Left renal cortex interstitium (tissue), 4 donors: ENCODE data around the gene CARS2. TPM values are rescaled to one million over a fixed set of nuclear protein-coding genes. Genes with fewer than 3 reads are reported as not detected.
"Not testable (repeated sequence)": the region's sequence is repeated elsewhere in the genome, so short reads cannot be mapped to it uniquely, and the experiment has no call there.

Source experiments
- DNase-seq, 4 donors: peaks; one replicate each; pipeline ENCODE4 v3.0.0-alpha.2; 2013; ENCODE audit warnings: low read depth in 4 of 4, low spot score in 2 of 4, missing footprints in 1 of 4
- polyA plus RNA-seq, 4 donors: library from polyadenylated mRNA; unstranded; fragments of 120-200 nt; gene quantifications; one replicate each; pipeline ENCODE4 v1.2.1, GENCODE V29; 2013; ENCODE audit not compliant: insufficient read length in 4 of 4

Gene CARS2
- polyA plus RNA-seq, 4 donors, result 56.0 to 87.1 (median 76.0) TPM

- DNase-seq, result no peak
Measured at GRCh38 chr13:110626521-110626920, 79.4 kb downstream of the CARS2 start.

GRCh38 chr13:110625771-110626321, 80.1 kb downstream of the CARS2 start:
- no peak for DNase-seq

GRCh38 chr13:110624766-110625756, 80.9 kb downstream of the CARS2 start:
- DNase-seq, result no peak

- DNase-seq, result no peak
Measured at GRCh38 chr13:110620596-110620995, 85.3 kb downstream of the CARS2 start.

- DNase-seq, result no peak
Measured at GRCh38 chr13:110618780-110619179, 87.1 kb downstream of the CARS2 start.

GRCh38 chr13:110618167-110618566, 87.7 kb downstream of the CARS2 start:
- DNase-seq, result no peak

GRCh38 chr13:110617321-110618072, 88.4 kb downstream of the CARS2 start:
- no peak for DNase-seq

GRCh38 chr13:110616103-110617101, 89.5 kb downstream of the CARS2 start:
- no peak for DNase-seq

GRCh38 chr13:110615322-110616102, 90.4 kb downstream of the CARS2 start, which contains the start of gene NAXD:
TSS of gene NAXD (plus strand) at chr13:110615545. CDS start at chr13:110615602, 57 bp downstream.
- peak in 3 of 4 donors; percentile 76 to 87 (median 79) for DNase-seq

GRCh38 chr13:110615005-110615321, 91.0 kb downstream of the CARS2 start:
- no peak for DNase-seq

GRCh38 chr13:110610955-110611595, 94.8 kb downstream of the CARS2 start:
- DNase-seq, result no peak

- DNase-seq, result no peak
Measured at GRCh38 chr13:110607675-110608224, 98.2 kb downstream of the CARS2 start.

- not testable (repeated sequence) for DNase-seq
Measured at GRCh38 chr13:110606281-110606680, 99.6 kb downstream of the CARS2 start.

GRCh38 chr13:110605132-110605531, 100.8 kb downstream of the CARS2 start:
- DNase-seq, result no peak

GRCh38 chr13:110600980-110601379, 104.9 kb downstream of the CARS2 start:
- DNase-seq, result no peak

GRCh38 chr13:110600261-110600819, 105.6 kb downstream of the CARS2 start:
- DNase-seq, result no peak

GRCh38 chr13:110597041-110597689, 108.8 kb downstream of the CARS2 start:
- DNase-seq, result no peak
